Peyer's patch (tissue), 4 donors: ENCODE measurements around the gene DUOXA1.

Experiments
- POLR2A ChIP-seq, 2 donors: fragments of 450-650 bp; IDR thresholded peaks; one replicate each; pipeline ENCODE4 v1.5.1; 2017; ENCODE audit warnings: antibody characterized with exemption in 2 of 2, mild to moderate bottlenecking in 2 of 2, moderate library complexity in 2 of 2
- TF ChIP-seq, protein P1 (sequence below), 6 experiments: fragments of 450-650 bp in 4 of 6; fragments of 200-600 bp in 2 of 6; sonication (generic) in 1 of 6; IDR thresholded peaks; one replicate each; pipeline ENCODE4 v1.5.1; 2017 to 2019; ENCODE audit warnings: antibody characterized with exemption in 6 of 6, mild to moderate bottlenecking in 3 of 6, moderate library complexity in 1 of 6

- TF ChIP-seq, protein P1, sequence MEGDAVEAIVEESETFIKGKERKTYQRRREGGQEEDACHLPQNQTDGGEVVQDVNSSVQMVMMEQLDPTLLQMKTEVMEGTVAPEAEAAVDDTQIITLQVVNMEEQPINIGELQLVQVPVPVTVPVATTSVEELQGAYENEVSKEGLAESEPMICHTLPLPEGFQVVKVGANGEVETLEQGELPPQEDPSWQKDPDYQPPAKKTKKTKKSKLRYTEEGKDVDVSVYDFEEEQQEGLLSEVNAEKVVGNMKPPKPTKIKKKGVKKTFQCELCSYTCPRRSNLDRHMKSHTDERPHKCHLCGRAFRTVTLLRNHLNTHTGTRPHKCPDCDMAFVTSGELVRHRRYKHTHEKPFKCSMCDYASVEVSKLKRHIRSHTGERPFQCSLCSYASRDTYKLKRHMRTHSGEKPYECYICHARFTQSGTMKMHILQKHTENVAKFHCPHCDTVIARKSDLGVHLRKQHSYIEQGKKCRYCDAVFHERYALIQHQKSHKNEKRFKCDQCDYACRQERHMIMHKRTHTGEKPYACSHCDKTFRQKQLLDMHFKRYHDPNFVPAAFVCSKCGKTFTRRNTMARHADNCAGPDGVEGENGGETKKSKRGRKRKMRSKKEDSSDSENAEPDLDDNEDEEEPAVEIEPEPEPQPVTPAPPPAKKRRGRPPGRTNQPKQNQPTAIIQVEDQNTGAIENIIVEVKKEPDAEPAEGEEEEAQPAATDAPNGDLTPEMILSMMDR (IDR thresholded peaks at IDR 0.05), result no peak
- no peak for TF ChIP-seq POLR2A (IDR thresholded peaks at IDR 0.05)
Measured at GRCh38 chr15:45110256-45110820, 19.3 kb downstream of the DUOXA1 start.
